ENCODE data around the gene CCDC80. TPM values are rescaled to one million over a fixed set of nuclear protein-coding genes. Genes with fewer than 3 reads are reported as not detected.

The CCDC80 gene
- total RNA-seq, 4 donors from 2014 or later = 7.4 to 53.3 (median 10.6) TPM

DNA sequence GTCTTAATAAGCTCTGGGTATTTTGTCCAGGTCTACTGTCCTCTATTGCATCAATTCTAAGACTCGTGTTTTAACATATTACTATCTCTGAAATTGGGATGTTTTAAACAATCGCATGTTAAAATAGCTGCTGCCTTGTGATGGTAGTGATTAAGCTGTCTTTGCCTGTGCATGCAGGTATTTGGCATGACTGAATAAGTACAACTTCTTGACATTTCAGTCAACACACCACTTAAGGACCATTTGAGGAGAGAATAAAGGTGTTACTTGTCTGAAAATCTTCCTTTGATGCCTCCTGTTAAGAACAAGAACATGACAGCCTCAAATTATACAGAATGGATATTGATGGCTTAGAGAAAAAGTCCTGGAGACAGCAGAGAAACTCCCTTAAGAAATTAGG lies 46.1 kb downstream of the CCDC80 start:
- 78 to 85% methylated on average over 2 of the region's 2 CpGs for WGBS, 2 donors
- intact Hi-C loops (cut with DNase I; ENCODE audit: low total_unique reads) = no loop called here
- DNase-seq (ENCODE audit: low spot score in 2 of 2) = no peak
- TF ChIP-seq POLR2A (IDR thresholded peaks at IDR 0.05) = no peak
- TF ChIP-seq, protein P1, sequence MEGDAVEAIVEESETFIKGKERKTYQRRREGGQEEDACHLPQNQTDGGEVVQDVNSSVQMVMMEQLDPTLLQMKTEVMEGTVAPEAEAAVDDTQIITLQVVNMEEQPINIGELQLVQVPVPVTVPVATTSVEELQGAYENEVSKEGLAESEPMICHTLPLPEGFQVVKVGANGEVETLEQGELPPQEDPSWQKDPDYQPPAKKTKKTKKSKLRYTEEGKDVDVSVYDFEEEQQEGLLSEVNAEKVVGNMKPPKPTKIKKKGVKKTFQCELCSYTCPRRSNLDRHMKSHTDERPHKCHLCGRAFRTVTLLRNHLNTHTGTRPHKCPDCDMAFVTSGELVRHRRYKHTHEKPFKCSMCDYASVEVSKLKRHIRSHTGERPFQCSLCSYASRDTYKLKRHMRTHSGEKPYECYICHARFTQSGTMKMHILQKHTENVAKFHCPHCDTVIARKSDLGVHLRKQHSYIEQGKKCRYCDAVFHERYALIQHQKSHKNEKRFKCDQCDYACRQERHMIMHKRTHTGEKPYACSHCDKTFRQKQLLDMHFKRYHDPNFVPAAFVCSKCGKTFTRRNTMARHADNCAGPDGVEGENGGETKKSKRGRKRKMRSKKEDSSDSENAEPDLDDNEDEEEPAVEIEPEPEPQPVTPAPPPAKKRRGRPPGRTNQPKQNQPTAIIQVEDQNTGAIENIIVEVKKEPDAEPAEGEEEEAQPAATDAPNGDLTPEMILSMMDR (IDR thresholded peaks at IDR 0.05) = no peak
- no peak overlapping the region for H3K4me3 ChIP-seq (ENCODE audit: low read depth, poor library complexity, severe bottlenecking)

DNA sequence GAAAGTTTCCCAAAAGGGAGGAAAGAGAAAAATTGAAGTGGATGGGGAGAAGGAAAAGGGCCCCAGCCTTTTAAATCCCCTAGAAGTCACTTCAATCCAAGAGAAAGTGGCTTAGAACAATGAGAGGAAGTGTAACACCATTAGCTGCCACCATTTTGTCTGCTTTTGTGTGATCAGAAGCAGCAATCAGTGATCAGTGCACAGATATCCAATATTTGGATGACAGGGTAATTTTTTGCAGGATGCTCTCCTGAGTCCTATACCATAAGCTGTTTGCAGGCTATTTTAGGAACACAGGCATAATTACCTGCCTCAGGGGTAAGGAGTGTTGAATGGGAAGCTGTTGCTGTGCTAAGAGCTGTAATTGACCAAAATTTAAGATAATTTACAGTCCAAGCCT lies 47.7 kb downstream of the CCDC80 start:
- intact Hi-C loops (cut with DNase I; ENCODE audit: low total_unique reads) = no loop called here
- no peak overlapping the region for H3K4me3 ChIP-seq (ENCODE audit: low read depth, poor library complexity, severe bottlenecking)
- TF ChIP-seq, protein P1 (IDR thresholded peaks at IDR 0.05) = no peak
- no peak for TF ChIP-seq POLR2A (IDR thresholded peaks at IDR 0.05)
- no peak for DNase-seq (ENCODE audit: low spot score in 2 of 2)

DNA sequence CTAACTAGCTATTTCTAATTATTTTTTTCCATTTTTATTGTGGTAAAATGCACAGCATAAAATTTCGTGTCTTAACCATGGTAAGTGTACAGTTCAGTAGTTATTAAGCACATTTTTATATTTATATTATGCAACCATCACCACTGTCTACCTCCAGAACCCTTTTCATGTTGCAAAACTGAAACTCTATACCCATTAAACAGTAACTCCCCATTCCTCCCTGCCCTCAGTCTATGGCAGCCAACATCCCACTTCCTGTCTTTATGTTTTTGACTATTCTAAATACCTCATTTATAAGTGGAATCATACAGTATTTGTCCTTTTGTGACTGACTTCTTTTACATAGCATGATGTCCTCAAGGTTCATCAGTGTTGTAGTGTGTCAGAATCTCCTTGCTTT lies 53.6 kb downstream of the CCDC80 start:
- TF ChIP-seq, protein P1 (IDR thresholded peaks at IDR 0.05) = no peak
- TF ChIP-seq POLR2A (IDR thresholded peaks at IDR 0.05) = no peak
- DNase-seq (ENCODE audit: low spot score in 2 of 2) = no peak
- 94% methylated on average over 1 of the region's 1 CpG for WGBS, 2 donors
- intact Hi-C loops (cut with DNase I; ENCODE audit: low total_unique reads) = no loop called here
- H3K4me3 ChIP-seq (ENCODE audit: low read depth, poor library complexity, severe bottlenecking) = no peak overlapping the region

DNA sequence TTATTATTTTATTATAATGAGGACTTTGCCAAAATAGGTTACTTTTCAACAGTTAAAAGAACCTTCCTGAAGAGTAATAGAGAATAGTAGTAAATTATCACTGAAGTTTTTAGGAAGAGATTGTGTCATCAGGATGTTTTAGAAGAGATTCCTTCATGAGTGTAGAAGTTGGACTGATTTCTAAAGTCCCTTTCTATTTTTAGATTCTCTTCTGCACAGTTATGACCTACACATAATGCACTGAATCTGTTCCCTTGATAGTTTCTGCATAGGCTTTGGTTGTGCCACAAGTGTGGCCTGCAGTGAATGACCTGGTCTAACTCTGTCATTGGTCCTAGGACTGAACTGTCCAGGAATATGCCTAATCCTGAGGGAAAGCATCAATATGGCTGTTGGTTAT lies 55.2 kb downstream of the CCDC80 start:
- intact Hi-C loops (cut with DNase I; ENCODE audit: low total_unique reads) = no loop called here
- no peak overlapping the region for H3K4me3 ChIP-seq (ENCODE audit: low read depth, poor library complexity, severe bottlenecking)
- DNase-seq (ENCODE audit: low spot score in 2 of 2) = no peak
- TF ChIP-seq POLR2A (IDR thresholded peaks at IDR 0.05) = no peak
- TF ChIP-seq, protein P1 (IDR thresholded peaks at IDR 0.05) = no peak

DNA sequence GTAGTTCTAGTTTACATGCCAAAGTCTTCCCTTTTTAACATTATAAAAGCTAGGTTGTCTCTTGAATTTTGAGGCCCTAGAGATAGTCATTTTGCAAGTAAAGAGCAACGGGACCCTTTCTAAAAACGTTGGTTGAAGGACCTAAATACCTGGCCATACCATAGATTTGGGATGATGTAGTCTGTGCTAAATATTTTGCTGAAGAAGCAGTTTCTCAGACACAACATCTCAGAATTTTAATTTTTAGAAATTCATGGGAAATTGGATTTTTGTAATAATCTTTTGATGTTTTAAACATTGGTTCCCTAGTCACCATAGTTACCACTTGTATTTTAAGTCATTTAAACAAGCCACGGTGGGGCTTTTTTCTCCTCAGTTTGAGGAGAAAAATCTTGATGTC lies 57.8 kb downstream of the CCDC80 start:
- TF ChIP-seq POLR2A (IDR thresholded peaks at IDR 0.05) = no peak
- TF ChIP-seq, protein P1 (IDR thresholded peaks at IDR 0.05) = no peak
- H3K4me3 ChIP-seq (ENCODE audit: low read depth, poor library complexity, severe bottlenecking) = no peak overlapping the region
- 69 to 72% methylated on average over 3 of the region's 3 CpGs for WGBS, 2 donors
- intact Hi-C loops (cut with DNase I; ENCODE audit: low total_unique reads) = no loop called here
- DNase-seq (ENCODE audit: low spot score in 2 of 2) = no peak

DNA sequence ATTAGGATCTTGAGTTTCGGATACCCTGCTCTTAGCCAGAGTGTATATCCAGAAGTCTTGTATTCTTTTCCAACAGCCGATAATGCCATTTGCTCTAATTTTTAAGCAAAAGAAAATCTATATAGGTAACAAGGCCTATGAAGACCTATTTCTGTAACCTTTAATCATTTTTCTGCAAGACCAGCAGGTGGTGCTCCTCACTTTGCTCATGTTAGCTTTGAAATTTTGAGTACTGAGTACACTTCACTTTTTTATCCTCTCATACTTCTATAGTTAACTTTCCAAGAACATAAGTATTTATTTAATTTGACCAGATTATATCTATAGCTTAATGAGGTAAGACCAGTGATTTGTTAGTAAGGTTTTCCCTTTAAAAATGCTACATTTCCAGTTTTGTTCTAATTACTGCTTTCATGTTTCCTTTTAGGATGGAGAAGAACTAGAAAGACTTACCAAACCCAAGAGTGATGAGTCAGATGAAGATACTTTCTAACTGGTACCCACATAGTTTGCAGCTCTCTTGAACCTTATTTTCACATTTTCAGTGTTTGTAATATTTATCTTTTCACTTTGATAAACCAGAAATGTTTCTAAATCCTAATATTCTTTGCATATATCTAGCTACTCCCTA lies 58.6 kb downstream of the CCDC80 start:
- H3K4me3 ChIP-seq (ENCODE audit: low read depth, poor library complexity, severe bottlenecking) = no peak overlapping the region
- TF ChIP-seq POLR2A (IDR thresholded peaks at IDR 0.05) = no peak
- TF ChIP-seq, protein P1 (IDR thresholded peaks at IDR 0.05) = no peak
- no peak for DNase-seq (ENCODE audit: low spot score in 2 of 2)
- intact Hi-C loops (cut with DNase I; ENCODE audit: low total_unique reads) = no loop called here
- WGBS, 2 donors = 76 to 82% methylated on average over 2 of the region's 2 CpGs

All from lower leg skin (tissue), 4 donors.